Measurements from ENCODE around the gene DRD4.

DRD4 gene

GRCh38 chr11:623999-624704, 12.9 kb upstream of the DRD4 start:
- DNase-seq, result no peak

DNA sequence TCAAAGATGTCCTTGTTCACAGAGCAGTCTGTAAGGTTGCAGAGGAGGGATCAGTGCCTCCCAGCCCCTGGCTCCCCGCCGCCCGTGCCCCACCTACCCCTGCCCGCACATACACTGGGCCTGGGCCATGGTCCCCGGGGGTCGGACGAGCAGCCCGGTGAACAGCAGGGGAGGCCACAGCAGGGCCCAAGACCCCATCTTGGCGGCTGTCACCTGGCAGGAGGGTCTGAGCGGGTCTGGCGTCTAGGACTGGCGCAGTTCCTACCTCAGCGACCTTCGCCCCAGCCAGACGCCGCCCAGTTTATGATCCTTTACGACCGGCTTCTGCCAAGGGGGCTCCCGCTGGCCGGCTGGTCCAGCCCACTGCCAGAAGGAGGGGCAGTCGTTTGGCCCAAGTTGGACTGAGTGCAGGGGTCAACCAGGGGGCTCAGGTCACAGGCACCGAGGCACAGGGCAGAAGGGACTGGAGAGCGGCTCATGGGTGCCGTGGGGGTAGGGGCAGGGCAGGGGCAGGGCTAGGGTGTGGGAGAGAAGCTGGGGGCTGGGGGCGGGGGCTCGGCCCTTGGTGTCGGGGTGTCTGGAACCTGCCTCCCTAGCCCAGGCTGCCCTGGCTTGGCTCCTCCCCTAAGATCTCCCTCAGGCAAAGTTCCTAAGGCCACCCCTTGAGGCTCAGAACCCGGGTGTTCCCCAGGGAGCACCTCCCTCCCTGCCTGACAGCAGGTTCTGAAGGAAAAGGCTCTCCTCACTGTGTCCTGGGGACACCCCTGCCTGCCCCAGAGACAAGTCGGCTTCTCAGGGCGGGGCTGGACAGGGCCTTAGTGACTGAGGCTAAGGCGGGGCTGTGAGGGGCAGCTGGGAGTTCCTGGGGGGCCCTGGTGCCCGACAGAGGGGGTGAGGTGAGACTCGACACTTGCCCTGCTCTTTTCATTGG, 12.1 kb upstream of the DRD4 start, which contains the start of gene CDHR5:
TSS of gene CDHR5 (minus strand) at position 251 of the 931 bp plus-strand sequence. CDS start at position 198, 53 bp downstream.
- DNase-seq, result no peak

GRCh38 chr11:625636-626268, 11.3 kb upstream of the DRD4 start:
- no peak for DNase-seq

DNA sequence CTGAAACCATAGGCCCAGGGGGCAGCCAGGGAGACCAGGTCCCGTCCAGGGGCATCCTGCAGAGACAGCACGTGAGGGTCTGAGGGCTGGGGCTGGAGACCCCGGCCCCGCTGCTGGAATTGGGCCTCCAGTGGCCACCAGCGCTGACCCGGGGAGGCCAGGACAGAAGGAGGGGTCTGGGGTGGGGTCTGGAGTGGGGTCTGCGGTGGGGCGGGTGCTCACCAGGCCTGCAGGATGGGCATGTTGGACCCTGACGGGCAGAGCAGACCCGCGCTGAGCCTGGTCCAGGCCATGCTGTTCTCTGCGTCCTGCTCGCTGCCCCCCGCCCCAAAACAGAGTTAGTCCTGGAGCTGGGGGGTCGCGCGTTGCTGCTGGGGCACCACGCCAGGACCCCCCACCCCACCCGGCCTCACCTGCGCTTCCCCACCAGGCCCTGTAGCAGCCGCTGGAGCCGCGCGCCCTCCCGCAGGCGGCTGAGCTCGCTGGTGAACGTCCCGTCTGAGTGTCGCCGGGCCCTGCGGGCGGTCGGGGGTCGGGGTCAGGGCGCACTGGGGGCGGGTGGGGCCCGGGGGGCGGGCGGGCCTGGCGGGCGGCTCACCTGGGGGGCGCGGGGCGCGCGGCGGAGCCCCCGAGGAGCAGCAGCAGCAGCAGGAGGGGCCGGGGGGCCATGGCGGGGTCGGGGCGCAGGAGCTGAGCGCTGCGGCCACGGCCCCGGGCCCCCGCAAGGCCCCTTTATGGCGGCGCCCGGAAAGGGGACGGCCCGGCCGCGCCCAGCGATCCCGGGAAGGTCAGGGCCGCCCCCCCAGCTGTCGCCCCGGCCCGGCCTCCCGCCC, 10.4 kb upstream of the DRD4 start, which contains the start of gene SCT:
TSS of gene SCT (minus strand) at position 707 of the 833 bp plus-strand sequence. CDS start at position 669, 38 bp downstream.
- DNase-seq, result no peak

- no peak for DNase-seq
Observed at GRCh38 chr11:627308-627576, 9.8 kb upstream of the DRD4 start.

DNA sequence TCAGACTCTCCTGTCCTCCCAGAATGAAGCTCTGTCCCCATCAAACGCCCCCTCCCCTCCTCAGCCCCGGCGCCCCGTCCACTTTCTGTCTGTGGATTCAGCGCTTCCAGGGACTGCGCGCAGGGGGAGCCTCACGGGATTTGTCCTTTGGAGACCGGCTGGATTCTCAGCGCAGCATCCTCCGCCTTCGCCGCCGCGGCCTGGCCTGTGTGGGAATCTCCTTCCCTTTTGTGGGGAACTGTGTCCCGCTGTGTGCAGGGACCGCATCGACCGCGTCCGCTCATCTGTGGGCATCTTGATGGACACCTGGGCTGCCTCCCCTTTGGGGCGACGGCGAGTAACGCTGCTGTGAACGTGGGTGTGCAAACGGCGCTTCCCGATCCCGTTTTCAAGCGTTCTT, 9.0 kb upstream of the DRD4 start:
- DNase-seq, result no peak

DNA sequence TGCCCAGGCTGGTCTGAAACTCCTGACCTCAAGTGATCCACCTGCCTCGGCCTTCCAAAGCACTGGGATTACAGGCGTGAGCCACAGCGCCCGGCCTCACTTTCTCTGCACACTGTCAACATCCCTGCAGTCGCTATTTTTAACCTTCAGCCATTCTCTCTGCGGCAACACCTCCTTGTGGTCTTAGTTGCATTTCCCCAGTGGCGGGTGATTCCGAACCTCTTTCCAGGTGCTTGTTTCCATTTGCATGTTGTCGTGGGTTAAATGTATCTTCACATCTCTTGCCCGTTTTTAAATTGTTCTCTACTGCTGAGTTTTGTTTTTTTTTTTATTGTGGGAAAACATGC, 7.9 kb upstream of the DRD4 start:
- DNase-seq, result no peak

- DNase-seq, result no peak
Observed at GRCh38 chr11:630871-631270, 6.2 kb upstream of the DRD4 start.

DNA sequence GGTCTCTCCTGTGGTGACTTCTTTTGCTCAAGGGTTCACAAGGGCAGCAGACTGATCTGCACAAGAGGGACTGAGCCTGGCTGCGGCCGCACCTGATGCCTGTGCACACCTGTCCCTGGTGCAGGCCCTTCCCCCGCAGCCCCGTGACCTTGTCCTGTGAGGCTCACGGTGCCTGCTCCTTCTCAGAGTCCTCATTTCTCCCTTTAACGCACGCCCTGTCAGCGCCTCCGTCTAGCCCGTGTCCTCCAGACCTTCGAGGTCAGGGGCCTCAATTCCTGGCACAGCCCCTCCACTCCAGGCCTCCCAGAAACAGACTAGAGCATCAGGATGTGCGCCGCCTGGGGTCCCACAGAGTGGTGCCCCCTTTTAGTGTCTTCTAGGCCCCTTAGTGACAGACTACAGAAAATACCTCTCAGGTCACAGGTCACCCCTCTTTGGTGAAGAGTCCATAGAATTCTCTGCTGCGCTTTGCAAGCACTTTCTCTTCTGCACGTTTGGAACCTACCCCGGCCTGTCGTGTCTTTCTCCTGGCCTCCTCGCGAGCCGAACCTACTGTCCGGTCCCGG, 1.0 kb upstream of the DRD4 start:
- DNase-seq, result no peak

DNA sequence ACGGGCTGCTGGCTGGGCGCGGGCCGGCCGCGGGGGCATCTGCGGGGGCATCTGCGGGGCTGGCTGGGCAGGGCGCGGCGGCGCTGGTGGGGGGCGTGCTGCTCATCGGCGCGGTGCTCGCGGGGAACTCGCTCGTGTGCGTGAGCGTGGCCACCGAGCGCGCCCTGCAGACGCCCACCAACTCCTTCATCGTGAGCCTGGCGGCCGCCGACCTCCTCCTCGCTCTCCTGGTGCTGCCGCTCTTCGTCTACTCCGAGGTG, 194 bp downstream of the DRD4 start:
- DNase-seq, result no peak

DNA sequence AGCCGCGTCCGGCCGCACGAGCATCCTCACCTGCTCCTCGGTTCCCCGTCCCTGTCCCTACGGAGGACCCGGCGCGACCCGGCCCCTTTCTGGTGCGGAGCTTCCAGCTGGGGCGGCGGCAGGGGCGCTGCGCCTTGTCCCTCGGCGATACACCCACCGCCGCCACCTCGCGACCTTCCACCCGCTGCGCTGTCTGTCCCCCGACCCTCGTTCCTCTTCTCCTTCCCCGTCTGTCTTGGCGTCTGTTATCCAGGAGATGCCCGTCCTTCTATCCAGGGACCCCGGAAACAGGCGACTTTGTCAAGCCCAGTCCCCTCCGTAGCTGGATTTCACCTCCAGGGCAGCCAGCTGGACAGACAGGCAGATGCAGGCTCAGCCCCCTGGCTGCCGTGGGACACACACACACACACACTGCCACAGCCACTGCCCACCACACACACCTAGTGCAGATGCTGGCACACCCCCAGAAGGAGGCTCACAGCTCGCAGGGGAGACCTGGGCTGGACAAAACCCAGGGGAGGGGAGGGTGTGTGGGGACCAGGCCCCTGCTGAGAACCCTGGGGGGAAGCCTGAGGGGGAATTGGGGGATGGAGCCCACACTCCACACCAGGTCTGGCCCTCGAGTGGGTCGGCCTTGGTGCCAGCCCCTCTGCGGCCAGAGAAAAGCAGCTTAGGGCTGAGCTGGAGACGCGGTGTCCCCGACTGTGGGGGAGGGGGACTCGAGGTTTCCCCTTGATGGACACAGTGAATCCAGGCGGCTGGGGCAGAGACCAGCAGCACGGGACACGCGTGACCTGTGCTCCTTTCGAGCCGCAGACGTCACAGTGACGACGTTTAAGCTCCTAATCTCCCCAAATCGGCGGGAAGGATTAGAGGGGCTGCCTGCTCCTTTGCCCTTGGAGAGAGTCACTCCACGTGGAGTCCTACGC, 788 bp downstream of the DRD4 start:
- DNase-seq, result no peak

DNA sequence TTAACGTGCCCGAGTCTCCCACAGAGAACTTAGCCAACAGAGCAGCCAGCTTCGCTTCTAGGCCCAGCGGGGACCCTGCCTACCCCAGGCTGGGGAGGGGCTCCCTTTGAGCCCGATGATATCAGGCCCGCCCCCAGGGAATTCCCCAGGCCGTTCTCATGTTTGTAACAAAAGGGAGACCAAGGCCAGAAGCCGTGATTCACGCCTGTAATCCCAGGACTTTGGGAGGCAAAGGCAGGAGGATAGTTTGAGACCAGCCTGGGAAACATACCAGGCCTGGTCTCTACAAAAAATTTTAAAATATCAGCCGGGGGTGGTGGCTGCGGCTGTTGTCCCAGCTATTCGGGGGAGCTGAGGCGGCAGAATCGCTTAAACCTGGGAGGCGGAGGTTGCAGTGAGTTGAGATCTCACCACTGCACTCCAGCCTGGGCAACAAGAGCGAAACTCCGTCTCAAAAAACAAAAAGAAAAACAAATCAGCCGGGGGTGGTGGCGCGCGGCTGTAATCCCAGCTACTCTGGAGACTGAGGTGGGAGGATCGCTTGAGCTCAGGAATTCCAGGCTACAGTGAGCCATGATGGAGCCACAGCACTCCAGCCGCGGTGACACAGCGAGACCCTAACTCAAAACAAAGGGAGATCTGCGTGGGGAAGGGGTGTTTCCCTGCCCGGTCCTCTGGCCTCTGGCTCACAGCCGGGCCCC, 1.7 kb downstream of the DRD4 start:
- DNase-seq, result no peak

DNA sequence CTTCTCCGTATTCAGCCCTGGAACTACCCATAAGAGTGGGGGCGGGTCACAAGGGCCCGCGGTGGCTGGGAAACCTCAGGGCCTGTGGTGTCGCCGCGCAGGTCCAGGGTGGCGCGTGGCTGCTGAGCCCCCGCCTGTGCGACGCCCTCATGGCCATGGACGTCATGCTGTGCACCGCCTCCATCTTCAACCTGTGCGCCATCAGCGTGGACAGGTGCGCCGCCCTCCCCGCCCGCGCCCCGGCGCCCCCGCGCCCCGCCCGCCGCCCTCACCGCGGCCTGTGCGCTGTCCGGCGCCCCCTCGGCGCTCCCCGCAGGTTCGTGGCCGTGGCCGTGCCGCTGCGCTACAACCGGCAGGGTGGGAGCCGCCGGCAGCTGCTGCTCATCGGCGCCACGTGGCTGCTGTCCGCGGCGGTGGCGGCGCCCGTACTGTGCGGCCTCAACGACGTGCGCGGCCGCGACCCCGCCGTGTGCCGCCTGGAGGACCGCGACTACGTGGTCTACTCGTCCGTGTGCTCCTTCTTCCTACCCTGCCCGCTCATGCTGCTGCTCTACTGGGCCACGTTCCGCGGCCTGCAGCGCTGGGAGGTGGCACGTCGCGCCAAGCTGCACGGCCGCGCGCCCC, 2.4 kb downstream of the DRD4 start:
- no peak for DNase-seq

- no peak for DNase-seq
Observed at GRCh38 chr11:640021-640706, 3.1 kb downstream of the DRD4 start.

DNA sequence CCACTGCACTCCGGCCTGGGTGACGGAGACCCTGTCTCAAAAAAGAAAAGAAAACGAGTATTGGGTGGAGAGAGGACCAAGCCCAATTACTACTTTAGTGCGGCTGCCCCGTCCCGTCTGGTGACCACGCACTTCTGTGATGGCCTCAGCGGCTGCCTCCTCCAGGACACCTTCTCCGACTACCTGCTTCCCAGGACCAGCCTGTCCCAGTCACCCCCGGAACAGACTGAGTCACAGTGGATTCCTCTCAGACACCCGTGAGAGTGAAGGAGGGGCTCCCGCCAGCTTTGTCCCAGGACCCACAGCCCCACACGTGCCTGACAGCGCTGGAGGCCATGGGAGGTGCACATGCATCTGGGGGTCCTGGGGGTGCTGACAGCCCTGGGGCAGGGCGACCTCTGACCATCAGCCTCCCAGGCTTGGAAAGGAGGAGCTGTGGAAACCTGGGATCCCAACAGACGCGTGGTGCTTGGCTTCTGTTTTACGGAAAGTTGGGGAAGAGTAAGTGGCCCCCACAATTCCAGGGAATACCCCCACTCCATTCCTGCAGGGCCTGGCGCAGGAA, 4.8 kb downstream of the DRD4 start:
- no peak for DNase-seq

- no peak for DNase-seq
Observed at GRCh38 chr11:643366-643765, 6.3 kb downstream of the DRD4 start.

DNA sequence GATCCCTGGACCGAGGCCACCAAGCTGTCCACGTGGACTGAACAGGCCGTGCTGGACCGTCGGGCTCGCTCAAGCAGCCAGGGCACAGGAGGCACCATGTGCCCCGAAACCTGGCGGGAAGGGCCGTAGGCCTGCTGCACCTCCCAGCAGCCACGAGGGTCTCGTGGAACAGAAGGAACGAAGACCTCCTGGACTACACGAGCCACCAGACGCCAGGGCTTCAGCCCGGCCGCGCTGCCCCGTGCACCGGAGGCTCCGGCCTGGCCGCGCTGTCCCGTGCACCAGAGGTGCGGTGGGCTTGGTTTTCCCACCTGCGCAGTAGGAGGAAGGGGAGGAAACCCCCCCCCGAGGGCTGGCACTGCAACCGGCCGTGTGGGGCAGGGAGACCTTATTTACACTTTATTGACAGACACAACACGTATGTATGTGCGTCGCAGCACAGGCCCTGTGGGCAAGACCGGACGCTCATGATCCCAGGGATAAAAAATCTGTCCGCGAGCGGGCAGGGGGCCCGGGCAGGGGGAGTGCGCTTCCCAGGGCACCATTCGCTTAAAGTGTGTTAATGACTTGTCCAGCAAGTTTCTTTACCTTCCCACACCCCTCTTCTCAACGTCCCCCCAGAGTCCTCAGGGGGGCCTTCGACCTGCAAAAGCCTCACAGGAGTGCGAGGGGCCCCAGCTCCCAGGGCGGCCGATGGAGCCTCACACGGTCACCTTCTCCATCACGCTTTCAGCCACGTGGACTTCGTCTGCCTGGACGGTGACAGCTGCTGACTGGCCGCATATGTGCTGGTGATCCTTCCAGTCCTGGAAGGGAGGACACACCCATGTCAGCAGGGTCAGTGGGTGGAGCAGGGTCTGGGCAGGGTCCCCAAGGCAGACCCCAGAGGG, 7.0 kb downstream of the DRD4 start:
- no peak for DNase-seq

DNA sequence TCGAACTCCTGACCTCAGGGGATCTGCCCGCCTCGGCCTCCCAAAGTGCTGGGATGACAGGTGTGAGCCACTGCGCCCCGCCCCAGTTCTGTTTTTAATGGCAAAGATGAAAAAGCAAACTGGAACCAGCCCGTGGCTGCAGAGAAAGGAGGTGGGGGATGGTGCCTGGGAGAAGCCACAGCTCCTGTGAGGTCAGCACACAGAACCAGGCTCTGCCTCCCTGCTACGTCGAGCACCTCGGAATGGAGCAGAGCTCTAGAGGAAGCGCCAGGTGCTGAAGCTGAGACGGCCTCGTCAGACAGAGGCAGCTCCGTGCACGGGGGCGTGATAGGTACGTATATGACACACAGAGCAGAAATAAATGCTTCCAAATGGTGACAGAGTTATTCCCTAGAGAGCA, 8.5 kb downstream of the DRD4 start:
- DNase-seq, result no peak

- DNase-seq, result no peak
Observed at GRCh38 chr11:646214-646613, 9.1 kb downstream of the DRD4 start.
